Fibroblast of lung (primary cell): ENCODE measurements around the gene PXMP2.

Experiments
- EZH2 ChIP-seq: IDR thresholded peaks from 2 replicates; pipeline ENCODE4 v1.5.1; 2012; ENCODE audit warnings: low read length, control low read depth, mild to moderate bottlenecking; ENCODE audit errors: missing control alignments
- TF ChIP-seq, protein P1 (sequence below), 2 donors: IDR thresholded peaks in 1 of 2; conservative IDR thresholded peaks in 1 of 2; 1 replicate in 1 of 2; 2 replicates in 1 of 2; pipeline ENCODE4 v1.5.1; 2011 to 2012; ENCODE audit warnings: low read length in 2 of 2, control low read depth in 1 of 2, inconsistent platforms in 1 of 2, low read depth in 1 of 2, mild to moderate bottlenecking in 1 of 2

GRCh38 chr12:132710043-132710404, 22.6 kb downstream of the PXMP2 start:
- TF ChIP-seq, protein P1, sequence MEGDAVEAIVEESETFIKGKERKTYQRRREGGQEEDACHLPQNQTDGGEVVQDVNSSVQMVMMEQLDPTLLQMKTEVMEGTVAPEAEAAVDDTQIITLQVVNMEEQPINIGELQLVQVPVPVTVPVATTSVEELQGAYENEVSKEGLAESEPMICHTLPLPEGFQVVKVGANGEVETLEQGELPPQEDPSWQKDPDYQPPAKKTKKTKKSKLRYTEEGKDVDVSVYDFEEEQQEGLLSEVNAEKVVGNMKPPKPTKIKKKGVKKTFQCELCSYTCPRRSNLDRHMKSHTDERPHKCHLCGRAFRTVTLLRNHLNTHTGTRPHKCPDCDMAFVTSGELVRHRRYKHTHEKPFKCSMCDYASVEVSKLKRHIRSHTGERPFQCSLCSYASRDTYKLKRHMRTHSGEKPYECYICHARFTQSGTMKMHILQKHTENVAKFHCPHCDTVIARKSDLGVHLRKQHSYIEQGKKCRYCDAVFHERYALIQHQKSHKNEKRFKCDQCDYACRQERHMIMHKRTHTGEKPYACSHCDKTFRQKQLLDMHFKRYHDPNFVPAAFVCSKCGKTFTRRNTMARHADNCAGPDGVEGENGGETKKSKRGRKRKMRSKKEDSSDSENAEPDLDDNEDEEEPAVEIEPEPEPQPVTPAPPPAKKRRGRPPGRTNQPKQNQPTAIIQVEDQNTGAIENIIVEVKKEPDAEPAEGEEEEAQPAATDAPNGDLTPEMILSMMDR (conservative IDR thresholded peaks at IDR 0.05 in 1 of 2, IDR thresholded peaks at IDR 0.05 in 1 of 2; ENCODE audit: low read depth in 1 of 2, low read length in 2 of 2): no peak
- TF ChIP-seq EZH2: no peak
